GM18858 (cell line): ENCODE results near the gene NDUFS2.

ENCODE experiments used
- ATAC-seq: cut with Tn5 transposase; IDR thresholded peaks from one replicate; pipeline ENCODE4 v1.9.1; 2021; ENCODE audit not compliant: unreplicated experiment

NDUFS2 gene

DNA sequence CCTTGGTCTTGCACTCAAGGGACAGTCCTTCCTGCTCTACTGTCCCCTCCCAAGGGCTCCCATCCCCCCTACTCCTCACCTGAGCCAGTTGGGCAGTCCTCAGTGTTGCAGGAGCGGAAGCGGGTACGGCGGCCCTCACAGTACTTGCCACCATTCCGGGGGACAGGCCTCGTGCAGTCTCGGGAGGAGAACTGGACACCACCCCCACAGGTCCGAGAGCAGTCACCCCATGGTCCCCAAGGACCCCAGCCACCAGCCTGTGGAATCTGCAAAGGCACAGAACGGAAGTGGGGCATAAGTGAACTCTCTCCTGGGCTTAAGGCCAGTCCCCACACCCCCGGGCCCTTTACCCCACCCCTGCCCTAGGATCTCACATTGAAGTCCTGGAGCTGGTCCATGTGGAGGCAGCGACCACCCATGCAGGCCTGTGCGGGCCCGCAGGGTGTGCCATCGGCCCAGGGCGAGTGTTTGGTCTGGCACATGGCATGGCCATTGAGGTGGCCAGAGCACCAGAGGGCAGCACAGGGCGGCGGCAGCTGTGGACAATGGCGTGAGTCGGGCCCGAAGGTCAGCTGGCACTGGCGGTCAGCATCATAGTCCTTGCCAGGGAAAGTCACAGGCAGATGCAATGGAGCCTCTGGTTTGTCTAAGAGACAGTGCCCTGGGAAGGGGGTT is 8.5 kb upstream of the NDUFS2 start:
- no peak for ATAC-seq

DNA sequence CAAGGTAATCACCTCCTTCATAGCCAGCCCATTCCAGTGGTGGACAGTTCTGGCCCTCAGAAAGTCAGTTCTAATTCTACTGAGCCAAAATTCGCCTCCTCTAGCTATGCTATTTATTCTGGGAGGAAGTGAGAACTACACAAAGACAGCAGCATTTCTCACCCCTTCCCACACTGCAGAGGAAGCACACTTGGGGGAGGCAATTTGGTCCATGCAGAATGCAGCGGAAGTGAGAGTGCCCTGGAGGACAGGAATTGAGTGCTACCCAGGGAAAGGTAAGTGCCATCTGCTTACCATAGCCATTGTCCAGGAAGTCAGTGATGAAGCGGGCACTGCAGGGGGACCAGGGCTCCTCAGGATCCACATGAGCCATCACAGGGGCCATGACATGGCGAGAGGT is 7.0 kb upstream of the NDUFS2 start:
- no peak for ATAC-seq

DNA sequence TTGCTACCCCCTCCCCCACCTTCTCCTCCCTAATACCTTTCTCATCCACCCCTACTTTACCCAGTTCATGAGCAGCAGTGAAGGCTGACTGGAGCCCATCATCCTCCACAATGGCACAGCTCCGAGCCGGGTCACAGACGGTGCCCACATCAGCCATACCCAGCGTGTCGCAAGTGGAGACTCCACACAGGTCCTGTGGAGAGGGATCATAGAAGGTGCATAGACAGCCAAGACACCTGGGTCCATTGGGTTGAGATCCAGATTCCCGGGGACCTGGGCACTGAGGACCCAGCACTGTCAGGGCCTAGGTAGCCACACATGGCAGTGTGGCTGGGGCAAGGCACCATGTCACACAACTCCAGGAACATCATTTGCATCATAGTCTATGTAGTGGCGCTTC is 6.1 kb upstream of the NDUFS2 start:
- ATAC-seq: no peak

DNA sequence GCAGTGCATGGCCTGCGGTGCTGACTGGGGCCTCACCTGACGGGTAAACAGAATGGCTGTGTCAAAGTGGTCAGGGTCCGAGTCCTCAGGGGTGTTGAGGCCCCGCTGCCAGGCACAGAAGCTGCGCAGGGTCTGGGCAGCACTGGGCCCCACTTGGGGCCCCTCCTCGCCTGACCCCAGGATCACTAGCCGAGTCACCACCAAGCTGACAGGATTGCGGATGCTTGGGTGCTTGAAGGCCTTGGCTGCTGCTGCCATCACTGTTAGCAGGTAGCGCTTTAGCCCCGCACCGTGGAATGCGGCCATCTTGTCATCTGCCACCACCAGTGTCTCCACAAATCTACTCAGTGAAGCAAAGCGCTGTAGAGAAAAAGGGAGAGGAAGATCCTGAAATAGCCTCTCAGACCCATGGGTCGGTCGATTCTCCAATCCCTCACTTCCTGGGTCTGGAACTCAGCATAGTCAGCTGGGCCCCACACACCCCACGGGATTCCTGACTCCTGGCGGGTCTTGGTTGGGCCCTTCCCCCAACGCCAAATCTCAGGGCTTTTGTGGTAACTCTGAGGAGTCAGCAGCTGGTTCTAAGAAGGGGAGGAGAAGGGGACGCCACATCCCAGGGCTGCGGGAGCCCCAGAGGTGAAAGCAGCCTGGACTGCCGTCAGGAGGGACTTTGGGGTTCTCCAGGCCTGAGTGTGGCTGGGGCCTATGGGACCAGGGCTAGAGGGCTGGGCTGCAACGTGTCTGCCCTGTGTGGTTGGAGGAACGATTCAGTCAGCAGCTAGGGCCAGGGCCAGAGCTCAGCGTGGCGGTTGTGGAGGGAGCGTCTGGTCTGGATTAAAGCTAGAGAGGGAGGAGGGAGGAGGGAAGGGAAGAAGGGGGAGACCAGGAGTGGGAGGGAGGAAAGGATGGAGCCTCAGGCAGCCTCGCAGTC is 5.4 kb upstream of the NDUFS2 start:
- no peak for ATAC-seq

DNA sequence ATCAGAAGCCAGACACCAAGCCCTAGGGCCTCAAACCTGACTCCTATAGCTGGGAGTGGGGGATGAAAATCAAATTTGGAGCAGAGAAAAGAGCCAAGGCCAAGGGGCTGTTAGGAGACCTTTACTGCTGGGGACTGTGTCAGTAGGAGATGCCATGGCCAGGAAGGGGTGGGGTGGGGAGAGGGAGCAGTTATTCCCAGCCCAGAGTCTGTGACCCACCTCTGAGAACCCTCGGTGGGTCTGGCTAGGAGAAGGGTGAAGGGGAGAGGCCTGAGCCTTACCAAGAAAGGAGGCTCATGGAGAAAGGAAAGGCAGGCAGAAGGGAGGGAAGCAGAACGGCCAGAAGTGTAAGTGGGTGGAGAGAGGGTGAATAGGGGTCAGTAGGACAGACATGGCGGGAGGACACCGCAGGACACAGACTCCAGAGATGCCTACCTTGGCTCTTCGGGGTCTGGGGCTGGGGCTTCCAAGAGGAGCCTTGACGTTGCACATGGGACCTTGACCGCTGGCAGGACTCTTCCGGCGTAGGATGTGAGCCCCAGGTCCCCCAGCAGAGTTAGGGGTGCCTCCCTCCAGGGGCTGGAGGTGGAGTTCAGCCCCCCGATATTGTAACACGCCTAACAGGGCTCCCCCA is 4.5 kb upstream of the NDUFS2 start:
- no peak for ATAC-seq

DNA sequence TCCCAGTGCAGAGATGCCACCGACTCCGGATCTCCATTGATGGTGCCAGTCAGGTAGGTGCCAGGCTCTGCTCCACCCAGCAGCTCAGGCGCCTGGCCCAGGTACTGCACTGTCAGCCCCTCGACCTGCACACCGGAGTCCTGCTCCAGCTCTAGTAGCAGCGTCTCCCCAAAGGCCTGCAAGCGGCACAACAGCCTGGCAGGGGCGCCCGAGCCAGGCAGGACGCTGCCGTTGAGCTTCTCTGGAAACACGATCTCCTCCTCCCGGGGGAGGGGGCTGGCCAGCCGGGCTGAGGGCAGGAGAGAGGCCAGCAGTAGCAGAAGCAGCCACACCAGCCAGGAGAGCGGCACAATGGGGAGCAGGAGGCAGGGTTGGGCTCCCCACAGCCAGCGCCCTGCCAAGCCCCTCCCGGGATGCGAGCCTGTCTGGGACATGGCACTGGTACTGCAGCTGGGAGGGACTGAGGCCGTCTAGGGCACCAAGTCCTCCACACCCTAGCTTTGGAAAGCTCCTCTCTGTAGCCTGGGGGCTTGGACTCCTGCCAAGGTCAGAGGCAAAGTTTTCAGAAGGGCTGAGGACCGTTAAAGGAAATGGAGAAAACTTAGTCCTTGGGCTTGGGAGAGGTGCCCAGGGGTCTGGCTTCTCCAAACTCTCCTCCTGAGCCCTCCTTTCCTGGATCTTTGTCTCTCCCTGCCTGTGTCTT is 3.8 kb upstream of the NDUFS2 start:
- ATAC-seq: no peak

DNA sequence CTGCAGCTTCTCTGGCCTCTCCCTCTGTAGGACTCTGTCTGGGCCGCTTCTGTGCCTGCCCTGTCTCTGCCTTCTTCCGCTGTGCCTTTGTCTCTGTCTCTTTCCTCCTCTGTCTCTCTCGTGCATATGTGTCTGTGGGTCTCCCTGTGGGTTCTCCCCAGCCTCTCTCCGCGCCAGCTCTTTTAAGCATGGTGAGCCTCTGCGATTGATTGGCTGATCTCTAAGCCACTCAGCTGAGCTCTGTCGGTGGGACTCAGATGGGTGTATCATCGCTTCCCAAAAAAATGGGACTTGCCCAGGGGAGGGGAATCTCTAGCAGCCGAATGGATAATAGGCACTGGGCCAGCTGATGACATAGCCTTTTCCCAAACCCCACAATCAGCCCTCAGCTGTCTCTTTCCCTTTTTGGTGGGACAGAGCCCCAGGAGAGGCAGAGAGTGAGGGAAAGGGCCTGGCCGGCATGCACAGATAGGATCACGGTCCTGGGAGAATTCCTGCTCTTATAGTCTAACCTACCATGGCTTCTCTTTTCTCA is 3.2 kb upstream of the NDUFS2 start, which contains the start of gene ADAMTS4:
Gene ADAMTS4 (minus strand): TSS at position 158 of the 535 bp plus-strand sequence. CDS start 427 bp downstream, outside the sequence.
- no peak for ATAC-seq

DNA sequence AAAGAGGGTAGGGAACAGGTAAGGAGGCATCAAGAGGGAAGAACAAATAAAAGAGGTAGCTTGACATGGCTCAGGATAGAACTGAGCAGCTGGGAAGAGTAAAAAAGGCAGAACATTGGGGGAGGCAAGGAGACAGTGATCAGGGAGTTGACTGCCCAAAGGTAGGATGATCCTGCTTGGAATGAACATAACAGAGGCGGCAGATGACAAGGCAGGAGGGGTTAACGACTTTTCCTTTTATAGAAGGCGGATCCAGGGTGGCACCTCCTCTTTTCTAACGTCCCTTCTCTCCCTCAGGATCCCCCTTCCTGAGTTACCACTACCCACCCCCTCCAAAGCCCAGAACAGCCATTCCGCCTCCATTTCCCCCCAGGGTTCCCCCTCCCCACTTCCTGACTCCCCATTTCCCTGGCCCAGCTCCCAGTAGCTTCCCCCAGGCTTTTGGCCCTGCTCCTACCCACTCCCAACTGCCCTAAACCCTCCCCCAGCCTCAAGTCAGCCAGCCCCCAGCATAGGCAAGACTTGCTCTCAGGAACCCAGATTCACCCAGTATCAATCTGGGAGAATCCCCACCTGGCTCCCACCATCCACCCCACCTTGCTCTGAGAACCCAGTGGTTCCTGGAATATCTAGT is 2.5 kb upstream of the NDUFS2 start:
- ATAC-seq: no peak

DNA sequence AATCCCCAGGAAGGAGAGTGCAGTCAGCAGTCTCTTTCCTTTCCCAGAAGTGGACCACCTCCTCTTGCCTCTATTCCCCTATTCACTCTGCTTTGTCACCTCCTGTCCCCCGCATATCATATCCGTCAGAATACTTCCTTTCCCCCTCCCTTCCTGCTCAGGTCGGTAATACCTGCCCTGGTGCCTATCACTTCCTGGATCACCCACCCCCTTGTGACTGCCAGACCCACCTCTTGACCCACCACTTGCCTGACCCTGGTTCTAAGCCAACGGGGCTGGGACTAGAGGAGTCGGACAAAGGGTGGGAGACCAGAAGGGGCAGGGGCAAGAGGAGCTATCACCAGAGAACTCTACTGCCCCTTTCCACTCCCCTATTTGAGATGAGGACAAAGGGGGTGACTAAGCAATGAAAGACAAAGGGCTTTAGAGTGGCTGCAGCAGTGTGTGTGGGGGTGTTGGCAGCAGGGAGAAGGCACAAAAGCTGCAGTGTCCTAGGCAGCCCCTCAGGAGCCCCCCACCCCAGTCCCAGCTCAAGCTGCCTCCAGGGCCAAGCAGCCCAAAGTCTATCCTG is 1.7 kb upstream of the NDUFS2 start:
- ATAC-seq: no peak

DNA sequence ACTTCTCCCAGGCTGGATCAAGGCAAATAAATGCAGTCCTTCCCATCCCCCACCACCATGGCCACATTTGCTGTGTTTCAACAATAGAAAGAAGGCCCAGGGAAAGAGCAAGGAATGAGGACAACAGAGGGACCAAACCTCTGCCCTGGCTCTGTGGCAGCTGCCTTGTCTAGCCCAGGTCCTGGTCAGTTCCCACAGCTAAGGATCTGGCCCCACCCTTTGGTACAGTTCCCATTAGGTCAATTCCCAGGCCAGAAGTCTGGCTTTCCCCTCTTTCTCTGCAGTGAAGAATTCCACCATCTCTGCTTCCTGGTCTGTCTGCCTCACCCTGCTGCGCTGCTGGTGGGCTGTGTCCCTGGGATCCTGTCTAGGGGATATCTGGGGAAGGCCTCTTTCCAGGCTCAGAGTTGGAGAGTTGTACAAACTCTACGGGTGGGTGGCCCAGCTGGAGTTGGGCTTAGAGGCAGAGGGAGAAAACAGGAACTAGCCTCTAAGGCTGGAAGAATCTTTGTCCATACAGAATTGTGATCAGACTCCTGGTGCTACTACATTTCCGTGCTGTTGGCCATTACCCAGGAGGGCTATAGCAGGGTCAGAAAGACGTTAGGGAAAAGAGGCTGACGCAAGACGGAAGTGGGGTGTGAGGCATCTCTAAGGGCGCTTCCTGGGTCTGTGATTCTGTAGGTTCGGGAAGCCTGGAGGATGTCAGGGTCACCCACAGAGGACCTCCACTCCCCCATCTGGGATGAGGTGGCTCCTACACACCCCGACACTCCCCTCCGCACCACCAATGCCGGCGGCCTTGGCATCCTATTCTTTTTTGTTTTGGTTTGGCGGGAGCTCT is 953 bp upstream of the NDUFS2 start:
- no peak for ATAC-seq

DNA sequence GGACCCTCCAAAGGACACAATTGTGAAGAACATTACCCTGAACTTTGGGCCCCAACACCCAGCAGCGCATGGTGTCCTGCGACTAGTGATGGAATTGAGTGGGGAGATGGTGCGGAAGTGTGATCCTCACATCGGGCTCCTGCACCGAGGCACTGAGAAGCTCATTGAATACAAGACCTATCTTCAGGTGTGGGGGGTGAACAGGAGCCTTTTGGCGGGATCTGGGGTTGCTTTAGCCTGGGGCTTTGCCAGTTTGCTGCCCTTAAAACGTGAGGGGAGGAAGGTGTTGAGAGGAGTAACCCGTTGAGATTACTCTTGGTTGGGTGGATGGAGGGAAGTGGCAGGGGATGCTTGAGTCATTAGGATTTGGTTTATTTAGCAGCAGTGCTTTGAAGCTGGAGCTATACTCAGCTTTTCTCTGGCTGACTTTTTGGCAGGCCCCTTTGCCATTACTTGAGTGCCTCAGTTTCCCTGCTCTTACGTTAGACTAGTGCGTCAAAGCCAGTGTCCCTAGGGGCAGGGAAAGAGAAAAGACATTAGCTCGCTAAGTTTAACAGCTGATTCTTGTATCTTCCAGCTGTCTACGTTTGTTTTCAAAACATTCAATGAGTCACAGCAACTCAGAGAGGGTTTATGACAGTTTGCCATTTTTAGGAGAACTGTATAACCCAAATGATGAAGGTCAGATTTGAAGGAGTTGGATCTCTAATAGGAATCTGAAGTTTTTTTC is 4.4 kb downstream of the NDUFS2 start:
- ATAC-seq: no peak

DNA sequence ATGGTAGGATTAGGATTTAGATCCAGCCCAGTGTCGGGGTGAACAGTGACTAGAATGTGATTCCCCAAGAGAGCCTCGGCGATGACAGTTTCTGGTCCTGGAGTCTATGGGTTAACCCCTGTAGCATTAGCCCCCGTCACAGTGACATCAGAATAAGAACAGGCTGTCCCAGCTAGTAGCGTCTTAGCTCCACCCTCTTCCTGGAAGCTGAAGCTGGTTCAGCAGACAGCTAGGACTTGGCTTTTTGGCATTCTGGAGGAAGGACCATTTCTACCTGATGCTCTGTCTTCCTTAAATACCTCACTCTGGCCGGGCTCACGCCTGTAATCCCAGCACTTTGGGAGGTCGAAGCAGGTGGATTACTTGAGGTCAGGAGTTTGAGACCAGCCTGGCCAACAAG is 5.0 kb downstream of the NDUFS2 start:
- no peak for ATAC-seq

DNA sequence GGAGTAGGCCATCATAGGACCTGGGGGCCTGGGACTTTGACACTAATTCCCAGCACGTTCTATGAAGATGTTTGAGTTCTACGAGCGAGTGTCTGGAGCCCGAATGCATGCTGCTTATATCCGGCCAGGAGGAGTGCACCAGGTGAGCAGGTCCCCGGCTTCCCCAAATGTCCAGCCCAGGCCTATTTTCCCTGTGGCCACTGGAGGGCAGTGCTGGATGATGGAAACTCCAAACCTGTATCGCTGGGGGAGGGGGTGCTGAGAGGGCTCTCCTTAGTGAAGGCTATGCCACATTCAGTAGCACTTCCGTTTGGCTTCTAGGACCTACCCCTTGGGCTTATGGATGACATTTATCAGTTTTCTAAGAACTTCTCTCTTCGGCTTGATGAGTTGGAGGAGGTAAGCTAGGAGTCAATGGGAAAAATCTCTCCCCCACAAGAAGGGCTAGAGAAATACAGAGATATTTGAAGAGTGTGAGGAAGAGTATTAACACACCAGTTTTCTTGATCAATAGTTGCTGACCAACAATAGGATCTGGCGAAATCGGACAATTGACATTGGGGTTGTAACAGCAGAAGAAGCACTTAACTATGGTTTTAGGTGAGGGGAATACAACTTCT is 7.7 kb downstream of the NDUFS2 start:
- ATAC-seq: no peak

DNA sequence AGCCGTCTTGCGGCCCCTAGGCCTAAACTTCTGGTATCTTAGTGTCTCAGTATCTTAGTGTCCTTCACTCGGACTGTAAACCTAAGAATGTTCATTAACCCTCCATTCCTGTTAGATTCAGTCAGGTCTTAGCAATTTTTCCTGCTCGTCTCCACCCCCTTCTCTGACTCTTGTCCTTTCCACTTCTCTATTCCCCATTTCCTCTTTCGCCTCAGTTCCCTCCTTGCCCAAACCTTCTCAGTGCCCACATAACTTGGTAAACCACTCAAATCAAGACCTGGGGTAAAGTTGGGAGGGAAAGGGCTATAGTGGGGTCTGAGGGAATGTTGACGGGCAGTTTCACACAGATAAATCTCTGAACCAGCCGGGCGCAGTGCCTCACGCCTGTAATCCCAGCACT is 12.2 kb downstream of the NDUFS2 start:
- no peak for ATAC-seq

DNA sequence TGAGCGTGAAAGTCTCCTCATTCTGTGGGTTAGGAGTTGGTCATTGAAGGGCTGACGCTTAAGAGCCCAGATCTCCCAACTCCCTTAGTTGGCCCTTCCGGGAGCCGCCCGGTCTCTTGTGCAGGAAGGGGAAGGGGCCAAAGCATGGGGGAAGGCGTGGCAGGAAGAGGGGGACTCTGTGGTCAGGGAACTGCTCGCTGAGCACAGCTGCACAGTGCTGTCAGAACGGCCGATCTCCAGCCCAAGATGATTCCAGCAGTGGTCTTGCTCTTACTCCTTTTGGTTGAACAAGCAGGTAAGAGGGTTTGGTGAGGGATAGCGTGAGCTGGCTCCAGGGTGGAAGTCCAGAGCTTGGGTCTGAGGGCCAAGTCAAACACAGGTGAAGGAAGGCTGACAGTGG is 12.9 kb downstream of the NDUFS2 start, which contains the start of gene FCER1G:
Gene FCER1G (plus strand): TSS at position 220 of the 400 bp plus-strand sequence. CDS start 27 bp downstream, at position 247.
- ATAC-seq: no peak

DNA sequence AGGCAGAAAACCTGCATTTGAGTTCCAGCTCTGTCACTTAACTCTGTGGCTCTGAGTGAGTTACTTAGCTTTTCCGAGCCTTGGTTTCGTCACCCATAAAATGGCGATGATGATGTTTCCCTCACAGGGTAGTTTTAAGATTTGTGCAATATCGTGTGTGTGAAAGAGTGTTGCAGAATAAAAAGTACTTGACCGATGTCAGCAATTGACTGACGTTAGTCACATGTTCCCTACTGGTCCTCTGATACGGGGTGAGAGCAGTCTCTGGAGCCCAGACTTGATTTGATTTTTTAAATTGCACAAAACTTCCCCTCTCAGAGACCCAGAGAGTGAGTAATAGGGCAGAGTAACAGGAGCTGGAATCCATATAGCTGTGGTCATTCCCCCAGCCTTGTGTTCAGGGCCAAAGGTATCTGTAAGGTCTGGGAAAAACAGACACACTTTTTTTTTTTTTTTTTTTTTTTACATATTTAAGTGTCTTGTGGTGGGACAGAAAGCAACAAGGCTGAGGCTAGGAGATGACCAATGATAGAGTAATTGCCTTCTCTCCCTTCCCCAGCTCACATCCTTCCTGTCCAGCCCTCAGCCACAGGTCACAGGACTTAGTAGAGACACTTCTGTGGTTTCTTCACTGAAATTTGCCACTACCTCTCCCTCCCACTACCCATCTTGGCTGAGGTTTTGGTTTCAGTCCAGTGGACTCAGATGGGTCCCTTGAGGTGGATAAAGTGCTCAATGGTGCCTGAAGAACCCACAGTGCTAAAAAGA is 15.0 kb downstream of the NDUFS2 start:
- peak; percentile 73 for ATAC-seq

DNA sequence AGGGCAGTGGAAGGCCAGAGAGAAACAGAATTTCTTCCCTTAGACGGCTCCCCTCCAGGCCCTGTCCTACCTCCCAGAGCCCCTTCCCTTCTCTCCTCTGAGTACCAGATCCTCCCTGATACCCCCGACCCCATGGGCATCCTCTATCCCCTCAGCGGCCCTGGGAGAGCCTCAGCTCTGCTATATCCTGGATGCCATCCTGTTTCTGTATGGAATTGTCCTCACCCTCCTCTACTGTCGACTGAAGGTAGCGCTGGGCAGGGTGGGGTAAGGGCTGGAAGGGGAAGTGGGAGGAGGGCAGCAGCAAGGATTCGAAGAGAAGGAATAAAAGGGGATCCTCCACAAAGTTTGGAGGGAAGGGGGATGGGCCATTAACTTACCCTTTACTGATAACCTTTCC is 15.7 kb downstream of the NDUFS2 start:
- no peak for ATAC-seq
